ENCODE measurements around the gene NAP1L5. TPM values are rescaled to one million over a fixed set of nuclear protein-coding genes. Genes with fewer than 3 reads are reported as not detected.

NAP1L5 gene
- total RNA-seq, 2 donors from 2014 or later: 1.2 to 1.5 TPM

DNA sequence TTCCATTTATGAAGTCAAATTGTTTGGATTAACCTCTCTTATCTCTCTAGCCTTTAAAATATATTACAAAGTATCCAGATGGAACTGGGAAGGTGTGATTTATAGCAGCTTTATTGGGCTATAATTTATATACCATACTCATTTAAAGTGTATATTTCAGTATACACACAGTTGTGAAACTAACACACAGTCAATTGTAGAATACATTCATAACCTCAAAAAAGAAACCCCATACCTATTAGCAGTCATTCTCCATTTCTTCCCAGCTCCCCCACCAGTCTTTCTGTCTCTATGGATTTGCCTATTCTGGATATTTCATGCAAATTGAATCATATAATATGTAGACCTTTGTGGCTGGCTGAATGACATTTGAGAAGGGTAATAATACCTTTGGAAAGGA, 7.6 kb upstream of the NAP1L5 start:
- Histone ChIP-seq H3K9ac (ENCODE audit: extremely low read depth, low read length, poor library complexity, severe bottlenecking) (no peak overlapping the region), H3K4me1 (ENCODE audit: control insufficient read depth, insufficient read depth, low read length) (no peaks in the 10 kb centered on the region), H3K9me3 (ENCODE audit: control insufficient read depth, low read length) (no peaks in the 10 kb centered on the region), H3K36me3 (ENCODE audit: control insufficient read depth, insufficient read depth, low read length) (no peaks in the 10 kb centered on the region), H3K4me3 (ENCODE audit: low read length) (no peak overlapping the region), H3K27ac (ENCODE audit: low read depth, low read length) (no peak overlapping the region), H3K27me3 (ENCODE audit: control insufficient read depth, insufficient read depth, low read length, poor library complexity, severe bottlenecking) (no peaks in the 10 kb centered on the region)
- no peaks in the 10 kb centered on the region for H3K4me1 Mint-ChIP-seq
- H3K27ac Mint-ChIP-seq: no peak overlapping the region
- H3K4me3 Mint-ChIP-seq: no peak overlapping the region
- H3K9me3 Mint-ChIP-seq: no peaks in the 10 kb centered on the region
- H3K27me3 Mint-ChIP-seq (ENCODE audit: insufficient read depth): no peaks in the 10 kb centered on the region
- DNase-seq: no peak
- H3K36me3 Mint-ChIP-seq (ENCODE audit: low read depth): peaks cover 3% of the 10 kb centered on the region
- TF ChIP-seq CTCF (conservative IDR thresholded peaks at IDR 0.05): no peak

GRCh38 chr4:88702782-88703181, 5.2 kb upstream of the NAP1L5 start:
- H3K4me1 ChIP-seq (ENCODE audit: control insufficient read depth, insufficient read depth, low read length): no peaks in the 10 kb centered on the region
- H3K27me3 ChIP-seq (ENCODE audit: control insufficient read depth, insufficient read depth, low read length, poor library complexity, severe bottlenecking): no peaks in the 10 kb centered on the region
- no peak overlapping the region for H3K9ac ChIP-seq (ENCODE audit: extremely low read depth, low read length, poor library complexity, severe bottlenecking)
- Mint-ChIP-seq H3K27me3 (ENCODE audit: insufficient read depth) (no peaks in the 10 kb centered on the region), H3K4me3 (no peak overlapping the region), H3K36me3 (ENCODE audit: low read depth) (peaks cover 3% of the 10 kb centered on the region), H3K9me3 (no peaks in the 10 kb centered on the region), H3K27ac (no peak overlapping the region), H3K4me1 (peaks cover 4% of the 10 kb centered on the region)
- WGBS, 2 experiments (ENCODE audit: insufficient coverage in 1 of 2, insufficient read length in 1 of 2): 94 to 98% methylated on average over 2 of the region's 2 CpGs
- no peak overlapping the region for H3K27ac ChIP-seq (ENCODE audit: low read depth, low read length)
- H3K36me3 ChIP-seq (ENCODE audit: control insufficient read depth, insufficient read depth, low read length): no peaks in the 10 kb centered on the region
- H3K9me3 ChIP-seq (ENCODE audit: control insufficient read depth, low read length): no peaks in the 10 kb centered on the region
- no peak for DNase-seq
- H3K4me3 ChIP-seq (ENCODE audit: low read length): no peak overlapping the region
- TF ChIP-seq CTCF (conservative IDR thresholded peaks at IDR 0.05): no peak

DNA sequence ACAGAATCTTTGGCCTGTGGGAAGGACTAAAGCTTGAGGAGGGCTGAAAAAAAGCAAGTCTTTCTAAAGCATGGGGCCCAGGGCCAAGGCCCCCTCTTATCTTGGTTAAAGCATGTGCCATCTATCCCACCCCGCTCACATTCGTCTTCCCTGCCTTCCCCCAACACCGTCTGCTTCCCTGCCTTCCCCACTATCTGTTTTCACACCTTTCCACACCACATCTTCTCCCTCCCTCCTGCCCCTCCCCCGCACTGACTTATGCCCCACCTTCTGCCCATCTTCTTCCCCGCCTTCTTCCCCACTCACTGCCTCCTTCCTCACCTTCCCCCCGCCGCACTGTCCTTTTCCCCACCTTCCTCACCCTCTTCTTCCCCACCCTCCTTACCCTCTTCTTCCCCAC, 890 bp upstream of the NAP1L5 start:
- no peak for DNase-seq
- 92 to 95% methylated on average over 2 to 7 of the region's 7 CpGs for WGBS, 2 experiments (ENCODE audit: insufficient coverage in 1 of 2, insufficient read length in 1 of 2)
- Histone ChIP-seq H3K27ac (ENCODE audit: low read depth, low read length) (no peak overlapping the region), H3K27me3 (ENCODE audit: control insufficient read depth, insufficient read depth, low read length, poor library complexity, severe bottlenecking) (no peaks in the 10 kb centered on the region), H3K4me1 (ENCODE audit: control insufficient read depth, insufficient read depth, low read length) (peaks cover 2% of the 10 kb centered on the region), H3K36me3 (ENCODE audit: control insufficient read depth, insufficient read depth, low read length) (no peaks in the 10 kb centered on the region), H3K4me3 (ENCODE audit: low read length) (no peak overlapping the region), H3K9me3 (ENCODE audit: control insufficient read depth, low read length) (no peaks in the 10 kb centered on the region), H3K9ac (ENCODE audit: extremely low read depth, low read length, poor library complexity, severe bottlenecking) (no peak overlapping the region)
- Mint-ChIP-seq H3K4me1 (peaks cover 4% of the 10 kb centered on the region), H3K27ac (no peak overlapping the region), H3K4me3 (no peak overlapping the region), H3K36me3 (ENCODE audit: low read depth) (no peaks in the 10 kb centered on the region), H3K9me3 (no peaks in the 10 kb centered on the region), H3K27me3 (ENCODE audit: insufficient read depth) (no peaks in the 10 kb centered on the region)
- TF ChIP-seq CTCF (conservative IDR thresholded peaks at IDR 0.05): no peak

All from endodermal cell (in vitro differentiated cells).